ENCODE measurements around the gene SLC8A3.

DNA sequence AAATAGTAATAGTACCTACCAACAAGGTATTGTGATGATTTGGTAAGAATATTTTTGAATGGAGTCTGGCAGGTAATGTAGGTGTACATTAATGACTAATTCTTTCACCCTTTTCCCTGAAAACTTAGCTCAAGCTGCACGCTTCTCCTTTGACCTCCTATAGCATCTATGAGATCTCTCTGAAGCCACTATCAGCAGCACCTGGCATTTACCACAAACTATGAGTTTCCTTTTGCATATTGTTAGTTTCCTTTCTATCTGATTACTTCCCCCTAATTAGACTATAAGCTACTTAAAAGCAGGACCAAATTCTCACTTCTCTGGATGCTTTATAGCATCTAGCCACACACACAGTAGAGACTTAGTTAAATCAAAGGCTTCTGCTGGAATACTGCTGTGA is 48.1 kb downstream of the SLC8A3 start:
- no peak for TF ChIP-seq CTCF (IDR thresholded peaks at IDR 0.05)
- TF ChIP-seq EZH2 (IDR thresholded peaks at IDR 0.05) = no peak

Data from neural progenitor cell (in vitro differentiated cells).